GM10248 (cell line): ENCODE measurements around the gene ZNF385B.

Source experiments
- CTCF ChIA-PET: fragments of 300-600 bp; sonication (Branson Sonifier 250); formaldehyde crosslinking; extraction: SDS; loops from one replicate; lab custom pipeline; 2021; ENCODE audit warnings: antibody characterized with exemption; lab: Yijun Ruan, JAX
- POLR2A ChIA-PET: fragments of 350-650 bp; sonication (Branson Sonifier 250); formaldehyde crosslinking; extraction: SDS; loops from one replicate; lab custom pipeline; 2020; ENCODE audit warnings: antibody characterized with exemption; lab: Yijun Ruan, JAX
- DNase-seq: peaks from one replicate; pipeline ENCODE4 v3.0.0; 2012; ENCODE audit errors: extremely low spot score
- CTCF ChIP-seq: IDR thresholded peaks from 2 replicates; pipeline ENCODE4 v1.5.1; 2012; ENCODE audit warnings: mild to moderate bottlenecking, low read depth; ENCODE audit errors: extremely low read depth, missing control alignments, control extremely low read depth

The ZNF385B gene

GRCh38 chr2:179595284-179595683, 266.1 kb downstream of the ZNF385B start:
- POLR2A ChIA-PET = no interaction called here
- no peak for DNase-seq
- no peak for TF ChIP-seq CTCF
- CTCF ChIA-PET = interaction anchor here (0.7 to 1.2 kb wide), 2 partner anchors 9 to 251 kb away, joined by 3 read pairs; no protein-coding TSS in a partner anchor

GRCh38 chr2:179594268-179595112, 266.9 kb downstream of the ZNF385B start:
- POLR2A ChIA-PET = no interaction called here
- DNase-seq = no peak
- no peak for TF ChIP-seq CTCF
- CTCF ChIA-PET = interaction anchor here (0.7 to 1.2 kb wide), 2 partner anchors 8 to 252 kb away, joined by 3 read pairs; no protein-coding TSS in a partner anchor

- CTCF ChIA-PET = no interaction called here
- no peak for TF ChIP-seq CTCF
- DNase-seq = no peak
- POLR2A ChIA-PET = no interaction called here
These were observed 268.1 kb downstream of the ZNF385B start for GRCh38 chr2:179593323-179593722.

- DNase-seq = no peak
- ChIA-PET CTCF (interaction anchor here (0.8 to 1.3 kb wide), 3 partner anchors 9 to 145 kb away, joined by 3 read pairs; no protein-coding TSS in a partner anchor), POLR2A (no interaction called here)
- TF ChIP-seq CTCF = no peak
These were observed 269.1 kb downstream of the ZNF385B start for GRCh38 chr2:179592167-179592936.

- ChIA-PET POLR2A (no interaction called here), CTCF (interaction anchor here (0.8 to 1.3 kb wide), 3 partner anchors 10 to 144 kb away, joined by 3 read pairs; no protein-coding TSS in a partner anchor)
- no peak for TF ChIP-seq CTCF
- DNase-seq = no peak
These were observed 269.7 kb downstream of the ZNF385B start for GRCh38 chr2:179591690-179592089.

- no peak for DNase-seq
- TF ChIP-seq CTCF = no peak
- POLR2A ChIA-PET = no interaction called here
- CTCF ChIA-PET = interaction anchor here (0.8 to 1.4 kb wide), 2 partner anchors 9 to 14 kb away, joined by 4 to 5 read pairs; no protein-coding TSS in a partner anchor
These were observed 272.8 kb downstream of the ZNF385B start for GRCh38 chr2:179588486-179589145.
